GM12801 (cell line): ENCODE measurements around the gene SLC35B2.

ENCODE experiments used
- CTCF ChIP-seq: IDR thresholded peaks from one replicate; pipeline ENCODE4 v1.5.1; 2011; ENCODE audit warnings: control low read depth; ENCODE audit not compliant: insufficient read length; ENCODE audit errors: extremely low read depth

SLC35B2 gene

GRCh38 chr6:44216677-44217331, 40.5 kb downstream of the SLC35B2 start, which contains the start of gene MYMX:
MYMX (plus strand) TSS chr6:44216926; CDS start chr6:44217472, 546 bp downstream.
- no peak for TF ChIP-seq CTCF

- TF ChIP-seq CTCF, result no peak
Observed at GRCh38 chr6:44214307-44214706, 43.0 kb downstream of the SLC35B2 start.

GRCh38 chr6:44211284-44211683, 46.0 kb downstream of the SLC35B2 start:
- no peak for TF ChIP-seq CTCF

- no peak for TF ChIP-seq CTCF
Observed at GRCh38 chr6:44207966-44208365, 49.4 kb downstream of the SLC35B2 start.
